Activated T-cell treated with anti-CD3 and anti-CD28 coated beads, Interleukin-2, amount 50 U/mL, for 48 hours (primary cell): ENCODE data around the gene CD22.
"Not testable (repeated sequence)": the region's sequence is repeated elsewhere in the genome, so short reads cannot be mapped to it uniquely, and the experiment has no call there.

Experiments used
- DNase-seq, 2 experiments: peaks; one replicate each; pipeline ENCODE4 v3.0.0-alpha.2; 2020

The CD22 gene

GRCh38 chr19:35345671-35346111 is 16.7 kb downstream of the CD22 start:
- no peak for DNase-seq

GRCh38 chr19:35346193-35347052 is 17.4 kb downstream of the CD22 start:
- peak; percentile 81 to 84 for DNase-seq

DNA sequence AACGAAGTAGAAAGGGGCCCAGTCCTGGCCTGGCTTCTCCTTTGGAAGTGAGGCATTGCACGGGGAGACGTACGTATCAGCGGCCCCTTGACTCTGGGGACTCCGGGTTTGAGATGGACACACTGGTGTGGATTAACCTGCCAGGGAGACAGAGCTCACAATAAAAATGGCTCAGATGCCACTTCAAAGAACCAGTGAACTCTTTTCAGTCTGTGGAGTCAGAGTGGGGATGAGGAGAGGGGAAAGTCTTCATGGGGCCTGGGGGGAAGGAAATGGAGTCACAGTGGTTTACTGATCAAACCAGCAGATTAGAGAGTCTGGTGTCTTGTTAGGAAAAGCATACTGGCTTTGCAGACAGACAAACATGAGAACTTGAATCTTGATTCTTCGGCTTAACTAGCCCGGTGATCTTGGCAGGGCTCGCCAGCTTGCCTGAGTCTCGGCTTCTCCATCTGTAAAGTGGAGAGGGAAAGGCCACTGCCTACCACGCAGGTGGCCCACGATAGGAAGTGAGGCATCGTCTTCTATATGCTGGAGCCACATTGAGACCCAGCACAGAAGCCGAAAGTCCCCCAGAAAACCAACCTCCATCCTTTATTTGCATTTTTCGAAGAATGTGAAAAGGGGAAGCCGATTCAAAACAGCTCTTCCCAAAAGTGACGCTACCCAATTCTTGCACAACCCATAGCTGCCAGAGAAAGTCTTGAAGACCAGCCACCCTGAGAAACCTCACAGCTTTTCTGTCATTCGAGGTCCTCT is 18.4 kb downstream of the CD22 start, which contains the start of gene FFAR1:
TSS of gene FFAR1 (plus strand) at position 732 of the 759 bp plus-strand sequence. CDS start 3,650 bp downstream, outside the sequence.
- peak; percentile 81 to 82 for DNase-seq

GRCh38 chr19:35347930-35348298 is 18.9 kb downstream of the CD22 start:
- no peak for DNase-seq

DNA sequence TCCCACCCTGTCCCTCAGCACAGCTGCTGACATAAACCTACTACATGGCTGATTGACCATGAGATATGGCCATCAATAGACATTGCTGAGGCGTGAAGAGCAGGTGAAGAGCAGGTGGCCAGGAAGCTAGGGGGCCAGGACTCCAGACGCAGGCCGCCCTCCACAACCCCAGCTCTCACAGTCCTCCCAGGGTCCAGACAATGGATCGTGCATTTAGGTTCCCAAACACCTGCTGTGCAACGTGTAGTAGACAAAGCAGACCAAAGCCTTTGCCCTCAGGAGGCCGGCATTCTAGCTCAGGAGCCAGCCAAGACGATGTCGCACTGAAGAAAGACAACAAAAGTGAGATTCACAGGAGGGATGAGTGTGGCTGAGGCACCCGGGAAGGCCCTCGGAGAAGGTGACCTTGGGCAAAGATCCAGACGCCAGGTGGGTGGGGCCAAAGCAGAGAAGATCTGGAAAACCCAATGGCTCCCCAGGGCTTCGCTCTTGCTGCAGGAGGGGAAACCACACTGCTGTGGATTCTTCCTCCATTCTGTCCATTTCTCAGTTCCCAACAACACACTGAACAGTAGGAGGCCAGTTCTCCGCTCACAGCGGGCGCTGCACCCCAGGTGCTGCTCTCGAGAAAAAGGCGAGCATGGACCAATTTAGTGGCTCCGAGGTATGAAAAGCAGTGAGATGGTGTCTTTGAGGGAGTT is 20.1 kb downstream of the CD22 start:
- peak; percentile 18 to 23 for DNase-seq

DNA sequence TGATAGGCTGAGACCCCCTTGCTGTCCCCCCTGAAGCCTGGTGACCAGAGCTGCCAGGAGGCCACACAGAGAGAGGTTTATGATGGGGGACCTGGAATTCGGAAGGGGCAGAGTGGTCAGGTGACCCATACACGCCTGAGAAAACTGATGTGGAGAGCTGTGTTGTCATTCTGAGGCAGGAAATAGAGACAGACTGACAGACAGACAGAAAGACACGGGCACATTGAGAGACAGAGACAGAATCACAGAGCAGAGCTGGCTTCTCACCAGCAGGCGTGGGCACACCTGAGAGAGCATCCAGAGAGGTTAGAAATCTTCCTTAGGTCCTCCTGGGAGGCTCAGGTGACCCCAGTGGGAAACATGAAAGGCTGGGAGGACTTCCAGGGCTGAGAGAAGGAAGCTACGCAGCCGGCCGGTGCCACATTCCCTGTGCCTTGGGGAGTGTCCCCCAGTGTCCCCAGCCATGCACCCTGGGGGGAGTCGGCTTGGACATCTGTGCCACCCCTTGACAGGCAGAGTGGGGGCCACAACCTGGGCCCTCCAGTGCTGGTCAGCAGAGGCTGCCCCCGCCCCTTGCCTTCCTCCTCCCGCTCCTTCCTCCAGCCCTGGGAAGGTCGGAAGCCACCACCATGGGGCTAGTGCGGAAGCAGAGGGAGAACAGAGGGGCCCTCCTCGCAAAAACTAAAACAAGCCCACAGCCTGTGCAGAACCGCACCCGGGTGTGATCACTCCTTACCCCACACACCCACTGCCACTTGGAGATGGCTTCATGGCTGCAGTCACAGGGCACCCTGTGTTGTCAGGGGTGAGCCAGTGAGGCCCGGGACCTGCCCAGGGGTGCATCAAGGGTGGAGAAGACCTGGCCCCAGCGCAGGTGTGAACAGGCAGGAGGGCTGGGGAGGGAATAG is 20.9 kb downstream of the CD22 start:
- peak; percentile 20 to 22 for DNase-seq

GRCh38 chr19:35350591-35350990 is 21.6 kb downstream of the CD22 start:
- DNase-seq = peak; percentile 22

DNA sequence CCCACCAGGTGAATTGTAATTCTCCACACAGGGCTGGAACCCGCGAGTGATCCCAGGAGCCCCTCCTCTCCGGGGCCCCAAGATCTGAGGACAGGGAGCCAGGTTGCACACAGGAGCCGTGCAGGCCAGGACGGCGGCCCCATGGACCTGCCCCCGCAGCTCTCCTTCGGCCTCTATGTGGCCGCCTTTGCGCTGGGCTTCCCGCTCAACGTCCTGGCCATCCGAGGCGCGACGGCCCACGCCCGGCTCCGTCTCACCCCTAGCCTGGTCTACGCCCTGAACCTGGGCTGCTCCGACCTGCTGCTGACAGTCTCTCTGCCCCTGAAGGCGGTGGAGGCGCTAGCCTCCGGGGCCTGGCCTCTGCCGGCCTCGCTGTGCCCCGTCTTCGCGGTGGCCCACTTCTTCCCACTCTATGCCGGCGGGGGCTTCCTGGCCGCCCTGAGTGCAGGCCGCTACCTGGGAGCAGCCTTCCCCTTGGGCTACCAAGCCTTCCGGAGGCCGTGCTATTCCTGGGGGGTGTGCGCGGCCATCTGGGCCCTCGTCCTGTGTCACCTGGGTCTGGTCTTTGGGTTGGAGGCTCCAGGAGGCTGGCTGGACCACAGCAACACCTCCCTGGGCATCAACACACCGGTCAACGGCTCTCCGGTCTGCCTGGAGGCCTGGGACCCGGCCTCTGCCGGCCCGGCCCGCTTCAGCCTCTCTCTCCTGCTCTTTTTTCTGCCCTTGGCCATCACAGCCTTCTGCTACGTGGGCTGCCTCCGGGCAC is 22.6 kb downstream of the CD22 start:
- DNase-seq = no peak

- DNase-seq = no peak
Observed at GRCh38 chr19:35352177-35352447, 23.1 kb downstream of the CD22 start.

DNA sequence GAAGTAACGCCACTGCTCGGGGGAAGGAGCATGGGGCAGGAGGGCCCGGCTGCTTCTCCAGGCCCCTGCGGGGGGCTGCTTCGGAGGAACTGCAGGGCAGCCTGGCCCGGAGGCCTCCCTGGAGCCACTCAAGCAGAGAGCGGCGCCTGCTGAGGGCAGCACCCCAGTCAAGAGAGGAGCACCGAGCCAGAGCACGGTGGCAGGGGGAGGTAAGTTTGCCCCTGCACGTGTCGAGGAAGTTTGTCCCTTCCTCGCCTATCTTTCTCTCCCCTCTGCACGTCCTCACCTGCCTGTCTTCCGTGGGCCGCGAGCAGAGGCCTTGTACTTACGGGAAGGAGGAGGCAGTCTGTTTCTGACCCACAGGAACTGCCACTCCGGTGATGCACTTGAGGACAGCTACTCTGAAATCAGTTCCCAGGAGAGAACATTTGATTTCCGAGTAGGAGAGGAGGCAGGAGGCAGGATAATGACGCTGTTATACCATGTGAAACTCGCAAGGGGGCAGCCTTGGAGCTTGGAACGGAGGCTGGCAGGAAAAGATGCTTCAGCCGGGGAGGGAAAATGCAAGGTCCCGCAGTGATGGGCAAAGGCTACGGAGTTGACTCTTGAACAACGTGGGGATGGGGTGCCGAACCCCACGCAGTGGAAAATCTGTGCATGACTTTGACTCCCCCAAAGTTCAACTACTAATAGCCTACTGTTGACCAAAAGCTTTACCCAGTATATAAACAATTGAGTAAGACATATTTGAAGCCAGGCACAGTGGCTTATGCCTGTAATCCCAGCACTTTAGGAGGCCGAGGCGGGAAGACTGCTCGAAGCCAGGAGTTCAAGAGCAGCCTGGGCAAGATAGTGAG is 23.7 kb downstream of the CD22 start:
- DNase-seq = peak; percentile 79 to 82

DNA sequence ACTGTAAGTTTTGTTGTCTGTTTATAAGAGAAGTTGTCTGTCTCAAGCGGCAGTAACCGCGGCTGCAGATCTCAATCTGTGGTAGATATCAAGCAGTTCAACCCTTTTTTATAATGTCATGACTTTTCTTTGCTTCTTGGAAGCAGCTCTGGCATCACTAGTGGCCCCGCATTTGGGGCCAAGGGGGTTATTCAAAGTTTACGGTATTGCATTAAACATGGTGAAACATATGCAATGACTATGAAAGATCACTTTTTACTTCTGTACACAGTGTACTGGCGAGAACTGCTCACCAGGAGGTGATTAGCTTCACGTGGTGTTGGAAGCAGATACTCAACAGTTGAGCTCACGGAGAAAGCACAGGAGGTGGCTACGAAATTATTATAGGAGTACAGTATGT is 24.6 kb downstream of the CD22 start:
- peak in 1 of 2 experiments; percentile 10 for DNase-seq

DNA sequence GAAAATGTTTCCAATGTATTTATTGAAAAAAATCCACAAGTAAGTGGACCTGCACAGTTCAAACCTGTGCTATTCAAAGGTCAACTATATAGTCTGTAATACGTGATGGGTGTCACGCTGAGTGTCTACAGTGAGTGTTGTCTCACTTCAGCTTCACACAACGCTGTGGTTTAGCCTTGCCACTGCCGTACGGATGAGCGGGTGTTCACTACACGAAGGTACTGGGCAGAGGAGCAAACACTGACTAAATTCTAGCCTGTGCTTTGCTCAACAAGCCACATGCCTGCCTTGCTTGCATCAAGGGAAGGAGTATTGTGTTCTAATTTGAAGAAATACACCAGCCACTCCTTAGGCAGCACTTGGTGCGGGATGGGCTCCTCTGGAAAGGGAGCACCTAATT is 25.9 kb downstream of the CD22 start:
- DNase-seq = peak in 1 of 2 experiments; percentile 16

GRCh38 chr19:35355791-35356460 is 26.9 kb downstream of the CD22 start:
- DNase-seq = no peak

GRCh38 chr19:35357867-35358573 is 29.0 kb downstream of the CD22 start, which contains the start of gene FFAR3:
TSS of gene FFAR3 (plus strand) at chr19:35358460. CDS start at chr19:35358891, 431 bp downstream.
- peak in 1 of 2 experiments; percentile 33 for DNase-seq

- not testable (repeated sequence) for DNase-seq
Observed at GRCh38 chr19:35358834-35359233, 29.8 kb downstream of the CD22 start.

DNA sequence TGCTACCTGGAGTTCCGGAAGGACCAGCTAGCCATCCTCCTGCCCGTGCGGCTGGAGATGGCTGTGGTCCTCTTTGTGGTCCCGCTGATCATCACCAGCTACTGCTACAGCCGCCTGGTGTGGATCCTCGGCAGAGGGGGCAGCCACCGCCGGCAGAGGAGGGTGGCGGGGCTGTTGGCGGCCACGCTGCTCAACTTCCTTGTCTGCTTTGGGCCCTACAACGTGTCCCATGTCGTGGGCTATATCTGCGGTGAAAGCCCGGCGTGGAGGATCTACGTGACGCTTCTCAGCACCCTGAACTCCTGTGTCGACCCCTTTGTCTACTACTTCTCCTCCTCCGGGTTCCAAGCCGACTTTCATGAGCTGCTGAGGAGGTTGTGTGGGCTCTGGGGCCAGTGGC is 30.4 kb downstream of the CD22 start:
- not testable (repeated sequence) for DNase-seq

DNA sequence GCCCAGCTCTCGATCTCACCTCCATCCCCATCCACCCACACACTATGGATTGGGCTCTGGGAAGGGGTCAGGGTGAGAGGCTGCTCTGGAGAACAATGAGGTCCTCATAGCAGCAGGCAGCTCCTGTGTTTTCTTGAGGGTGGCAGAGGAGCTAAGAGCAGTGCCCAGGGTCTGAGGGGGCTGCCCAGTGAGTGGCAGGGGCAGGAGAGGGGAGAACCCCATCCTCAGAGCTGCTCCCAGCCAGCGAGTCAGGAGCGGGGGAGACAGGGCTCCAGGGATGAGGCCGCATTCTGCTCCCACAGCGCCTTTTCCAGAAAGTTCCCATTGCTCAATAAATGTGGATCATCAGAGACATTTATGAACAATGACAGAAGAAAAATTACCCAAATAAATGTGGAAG is 31.1 kb downstream of the CD22 start:
- DNase-seq = not testable (repeated sequence)

DNA sequence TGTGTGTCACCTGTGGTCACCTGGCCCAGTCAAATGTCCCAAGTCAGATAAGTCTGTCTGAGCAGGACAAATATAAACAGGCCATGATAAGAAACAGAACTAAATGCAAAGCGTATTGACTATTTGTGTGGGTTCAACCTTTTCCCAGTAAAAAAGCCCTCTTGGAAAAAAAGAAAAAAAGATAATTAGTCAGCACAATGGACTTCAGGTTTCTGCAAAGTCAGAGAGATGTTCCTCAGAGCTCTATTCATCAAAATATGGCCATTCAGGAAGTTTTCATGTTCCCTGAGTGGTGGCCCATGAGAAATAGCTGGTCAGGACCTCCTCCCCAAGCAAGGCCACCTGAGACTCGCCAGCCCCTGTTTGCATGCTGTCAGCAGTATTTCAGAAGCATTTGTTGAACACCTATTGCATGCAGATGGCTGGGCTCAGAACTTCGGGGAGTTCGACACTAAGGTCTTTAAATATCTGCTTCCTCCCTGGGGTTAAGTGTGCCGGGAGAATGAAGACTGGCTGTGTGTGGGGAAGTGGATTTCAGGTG is 32.0 kb downstream of the CD22 start:
- DNase-seq = no peak
